HL-60 (cell line): ENCODE data around the gene TBC1D22B.

Experiments
- DNase-seq, 2 experiments: peaks; one replicate each; pipeline ENCODE4 v3.0.0-alpha.2; 2010 to 2020; ENCODE audit warnings: low read depth in 1 of 2, low spot score in 1 of 2
- H3K27ac ChIP-seq: fragments of 250-450 bp; sonication (Bioruptor Pico); replicated peaks from 2 replicates; pipeline ENCODE4 v1.5.1; 2020; ENCODE audit warnings: mild to moderate bottlenecking, moderate library complexity
- H3K27me3 ChIP-seq: fragments of 250-450 bp; sonication (Bioruptor Pico); 2 replicates; pipeline ENCODE4 v1.5.1; 2021; ENCODE audit warnings: mild to moderate bottlenecking, moderate library complexity; ENCODE audit not compliant: insufficient read depth, poor library complexity, severe bottlenecking
- H3K4me3 ChIP-seq: replicated peaks from 2 replicates; pipeline ENCODE4 v1.5.1; 2011; ENCODE audit warnings: mild to moderate bottlenecking, control low read depth, low read length; ENCODE audit not compliant: insufficient read depth
- GABPA ChIP-seq: IDR thresholded peaks from 2 replicates; pipeline ENCODE4 v1.6.1; 2012; ENCODE audit warnings: low read depth
- POLR2AphosphoS5 ChIP-seq: IDR thresholded peaks from 2 replicates; pipeline ENCODE4 v1.6.1; 2012; ENCODE audit warnings: low read depth
- SPI1 ChIP-seq: IDR thresholded peaks from 2 replicates; pipeline ENCODE4 v1.6.1; 2012; ENCODE audit warnings: low read depth, mild to moderate bottlenecking, borderline replicate concordance
- TF ChIP-seq, protein P1 (sequence below): IDR thresholded peaks from one replicate; pipeline ENCODE4 v1.5.1; 2011; ENCODE audit warnings: low read length, control low read depth, inconsistent platforms; ENCODE audit not compliant: insufficient read depth
- TF ChIP-seq, protein P2 (sequence below): IDR thresholded peaks from 2 replicates; pipeline ENCODE4 v1.6.1; 2012; ENCODE audit warnings: low read depth; ENCODE audit not compliant: insufficient replicate concordance

The TBC1D22B gene

GRCh38 chr6:37232430-37233017 is 25.0 kb upstream of the TBC1D22B start:
- no peak for TF ChIP-seq GABPA
- no peak for TF ChIP-seq POLR2AphosphoS5
- TF ChIP-seq, protein P1, sequence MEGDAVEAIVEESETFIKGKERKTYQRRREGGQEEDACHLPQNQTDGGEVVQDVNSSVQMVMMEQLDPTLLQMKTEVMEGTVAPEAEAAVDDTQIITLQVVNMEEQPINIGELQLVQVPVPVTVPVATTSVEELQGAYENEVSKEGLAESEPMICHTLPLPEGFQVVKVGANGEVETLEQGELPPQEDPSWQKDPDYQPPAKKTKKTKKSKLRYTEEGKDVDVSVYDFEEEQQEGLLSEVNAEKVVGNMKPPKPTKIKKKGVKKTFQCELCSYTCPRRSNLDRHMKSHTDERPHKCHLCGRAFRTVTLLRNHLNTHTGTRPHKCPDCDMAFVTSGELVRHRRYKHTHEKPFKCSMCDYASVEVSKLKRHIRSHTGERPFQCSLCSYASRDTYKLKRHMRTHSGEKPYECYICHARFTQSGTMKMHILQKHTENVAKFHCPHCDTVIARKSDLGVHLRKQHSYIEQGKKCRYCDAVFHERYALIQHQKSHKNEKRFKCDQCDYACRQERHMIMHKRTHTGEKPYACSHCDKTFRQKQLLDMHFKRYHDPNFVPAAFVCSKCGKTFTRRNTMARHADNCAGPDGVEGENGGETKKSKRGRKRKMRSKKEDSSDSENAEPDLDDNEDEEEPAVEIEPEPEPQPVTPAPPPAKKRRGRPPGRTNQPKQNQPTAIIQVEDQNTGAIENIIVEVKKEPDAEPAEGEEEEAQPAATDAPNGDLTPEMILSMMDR: no peak
- TF ChIP-seq, protein P2, sequence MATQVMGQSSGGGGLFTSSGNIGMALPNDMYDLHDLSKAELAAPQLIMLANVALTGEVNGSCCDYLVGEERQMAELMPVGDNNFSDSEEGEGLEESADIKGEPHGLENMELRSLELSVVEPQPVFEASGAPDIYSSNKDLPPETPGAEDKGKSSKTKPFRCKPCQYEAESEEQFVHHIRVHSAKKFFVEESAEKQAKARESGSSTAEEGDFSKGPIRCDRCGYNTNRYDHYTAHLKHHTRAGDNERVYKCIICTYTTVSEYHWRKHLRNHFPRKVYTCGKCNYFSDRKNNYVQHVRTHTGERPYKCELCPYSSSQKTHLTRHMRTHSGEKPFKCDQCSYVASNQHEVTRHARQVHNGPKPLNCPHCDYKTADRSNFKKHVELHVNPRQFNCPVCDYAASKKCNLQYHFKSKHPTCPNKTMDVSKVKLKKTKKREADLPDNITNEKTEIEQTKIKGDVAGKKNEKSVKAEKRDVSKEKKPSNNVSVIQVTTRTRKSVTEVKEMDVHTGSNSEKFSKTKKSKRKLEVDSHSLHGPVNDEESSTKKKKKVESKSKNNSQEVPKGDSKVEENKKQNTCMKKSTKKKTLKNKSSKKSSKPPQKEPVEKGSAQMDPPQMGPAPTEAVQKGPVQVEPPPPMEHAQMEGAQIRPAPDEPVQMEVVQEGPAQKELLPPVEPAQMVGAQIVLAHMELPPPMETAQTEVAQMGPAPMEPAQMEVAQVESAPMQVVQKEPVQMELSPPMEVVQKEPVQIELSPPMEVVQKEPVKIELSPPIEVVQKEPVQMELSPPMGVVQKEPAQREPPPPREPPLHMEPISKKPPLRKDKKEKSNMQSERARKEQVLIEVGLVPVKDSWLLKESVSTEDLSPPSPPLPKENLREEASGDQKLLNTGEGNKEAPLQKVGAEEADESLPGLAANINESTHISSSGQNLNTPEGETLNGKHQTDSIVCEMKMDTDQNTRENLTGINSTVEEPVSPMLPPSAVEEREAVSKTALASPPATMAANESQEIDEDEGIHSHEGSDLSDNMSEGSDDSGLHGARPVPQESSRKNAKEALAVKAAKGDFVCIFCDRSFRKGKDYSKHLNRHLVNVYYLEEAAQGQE: no peak
- no peak; the same call in 1 of the 2 replicates for TF ChIP-seq SPI1
- DNase-seq: no peak

GRCh38 chr6:37233541-37233940 is 24.0 kb upstream of the TBC1D22B start:
- TF ChIP-seq SPI1 (no peak), POLR2AphosphoS5 (no peak), GABPA (no peak)
- TF ChIP-seq, protein P1: no peak
- TF ChIP-seq, protein P2: no peak

More at GRCh38 chr6:37232430-37233017, 25.0 kb upstream of the TBC1D22B start:
- Histone ChIP-seq H3K27ac (no peak overlapping the region), H3K27me3 (no peaks in the 10 kb centered on the region), H3K4me3 (no peak overlapping the region)

GRCh38 chr6:37236921-37237320 is 20.7 kb upstream of the TBC1D22B start:
- H3K27me3 ChIP-seq: no peaks in the 10 kb centered on the region
- H3K4me3 ChIP-seq: no peak overlapping the region
- DNase-seq: no peak
- H3K27ac ChIP-seq: no peak overlapping the region
- TF ChIP-seq, protein P1: no peak
- no peak for TF ChIP-seq POLR2AphosphoS5

More at GRCh38 chr6:37233541-37233940, 24.0 kb upstream of the TBC1D22B start:
- Histone ChIP-seq H3K4me3 (no peak overlapping the region), H3K27ac (no peak overlapping the region), H3K27me3 (no peaks in the 10 kb centered on the region)
- DNase-seq: no peak

- TF ChIP-seq SPI1: no peak
- no peaks in the 10 kb centered on the region for H3K27me3 ChIP-seq
- H3K27ac ChIP-seq: no peak overlapping the region
- DNase-seq: no peak
- H3K4me3 ChIP-seq: no peak overlapping the region
Measured at GRCh38 chr6:37237789-37238188, 19.8 kb upstream of the TBC1D22B start.
